ENCODE results near the gene SLC29A3. TPM values are rescaled to one million over a fixed set of nuclear protein-coding genes. Genes with fewer than 3 reads are reported as not detected.
"Not testable (repeated sequence)": the region's sequence is repeated elsewhere in the genome, so short reads cannot be mapped to it uniquely, and the experiment has no call there.

The SLC29A3 gene
- total RNA-seq, 2 donors from 2014 or later = 3.2 to 5.9 TPM

GRCh38 chr10:71354776-71355175 lies 35.7 kb downstream of the SLC29A3 start:
- no peak for ATAC-seq (ENCODE audit: insufficient number of reproducible peaks, low FRiP score, low read depth)
- DNase-seq (ENCODE audit: low spot score) = no peak
- peaks cover 12% of the 10 kb centered on the region for H3K36me3 ChIP-seq
- H3K4me3 ChIP-seq = no peak overlapping the region
- no peaks in the 10 kb centered on the region for H3K4me1 ChIP-seq (ENCODE audit: control insufficient read depth in 1 of 2, low read depth in 2 of 2)
- H3K9me3 ChIP-seq = no peaks in the 10 kb centered on the region
- no peak for TF ChIP-seq CTCF (IDR thresholded peaks at IDR 0.05)
- no peaks in the 10 kb centered on the region for H3K27me3 ChIP-seq (replicated peaks; ENCODE audit: insufficient read depth)
- no peak overlapping the region for H3K27ac ChIP-seq

GRCh38 chr10:71355886-71356285 lies 36.8 kb downstream of the SLC29A3 start:
- DNase-seq (ENCODE audit: low spot score) (no peak), ATAC-seq (ENCODE audit: insufficient number of reproducible peaks, low FRiP score, low read depth) (no peak)
- H3K36me3 ChIP-seq = peaks cover 12% of the 10 kb centered on the region
- no peak overlapping the region for H3K27ac ChIP-seq
- H3K27me3 ChIP-seq (replicated peaks; ENCODE audit: insufficient read depth) = no peaks in the 10 kb centered on the region
- no peak overlapping the region for H3K4me3 ChIP-seq
- no peaks in the 10 kb centered on the region for H3K9me3 ChIP-seq
- H3K4me1 ChIP-seq (ENCODE audit: control insufficient read depth in 1 of 2, low read depth in 2 of 2) = no peaks in the 10 kb centered on the region
- TF ChIP-seq CTCF (IDR thresholded peaks at IDR 0.05) = no peak

- H3K4me3 ChIP-seq = no peak overlapping the region
- H3K27ac ChIP-seq = no peak overlapping the region
- no peaks in the 10 kb centered on the region for H3K4me1 ChIP-seq (ENCODE audit: control insufficient read depth in 1 of 2, low read depth in 2 of 2)
- no peaks in the 10 kb centered on the region for H3K27me3 ChIP-seq (replicated peaks; ENCODE audit: insufficient read depth)
- no peaks in the 10 kb centered on the region for H3K9me3 ChIP-seq
- TF ChIP-seq CTCF (IDR thresholded peaks at IDR 0.05) = no peak
- DNase-seq (ENCODE audit: low spot score) = no peak
- H3K36me3 ChIP-seq = peaks cover 18% of the 10 kb centered on the region
- no peak for ATAC-seq (ENCODE audit: insufficient number of reproducible peaks, low FRiP score, low read depth)
Observed at GRCh38 chr10:71357792-71358265, 38.8 kb downstream of the SLC29A3 start.

- Histone ChIP-seq H3K27ac (no peak overlapping the region), H3K4me1 (ENCODE audit: control insufficient read depth in 1 of 2, low read depth in 2 of 2) (no peaks in the 10 kb centered on the region), H3K36me3 (peaks cover 18% of the 10 kb centered on the region), H3K27me3 (replicated peaks; ENCODE audit: insufficient read depth) (no peaks in the 10 kb centered on the region), H3K9me3 (no peaks in the 10 kb centered on the region), H3K4me3 (no peak overlapping the region)
- DNase-seq (ENCODE audit: low spot score) (no peak), ATAC-seq (ENCODE audit: insufficient number of reproducible peaks, low FRiP score, low read depth) (no peak)
- no peak for TF ChIP-seq CTCF (IDR thresholded peaks at IDR 0.05)
Observed at GRCh38 chr10:71358277-71358676, 39.2 kb downstream of the SLC29A3 start.

GRCh38 chr10:71358906-71359305 lies 39.8 kb downstream of the SLC29A3 start:
- not testable (repeated sequence) for H3K27ac ChIP-seq; H3K4me1 ChIP-seq (ENCODE audit: control insufficient read depth in 1 of 2, low read depth in 2 of 2); H3K4me3 ChIP-seq; H3K9me3 ChIP-seq; ATAC-seq (ENCODE audit: insufficient number of reproducible peaks, low FRiP score, low read depth); H3K27me3 ChIP-seq (replicated peaks; ENCODE audit: insufficient read depth); DNase-seq (ENCODE audit: low spot score)
- peaks cover 18% of the 10 kb centered on the region for H3K36me3 ChIP-seq

GRCh38 chr10:71359364-71360046 lies 40.4 kb downstream of the SLC29A3 start:
- DNase-seq (ENCODE audit: low spot score) (no peak), ATAC-seq (ENCODE audit: insufficient number of reproducible peaks, low FRiP score, low read depth) (no peak)
- TF ChIP-seq CTCF (IDR thresholded peaks at IDR 0.05) = no peak
- Histone ChIP-seq H3K36me3 (peaks cover 18% of the 10 kb centered on the region), H3K4me1 (ENCODE audit: control insufficient read depth in 1 of 2, low read depth in 2 of 2) (no peaks in the 10 kb centered on the region), H3K27me3 (replicated peaks; ENCODE audit: insufficient read depth) (no peaks in the 10 kb centered on the region), H3K9me3 (no peaks in the 10 kb centered on the region), H3K4me3 (no peak overlapping the region), H3K27ac (no peak overlapping the region)
